Endothelial cell of umbilical vein (primary cell): Measurements from ENCODE around the gene PNLIPRP1.

Experiments used
- GATA2 ChIP-seq: IDR thresholded peaks from 2 replicates; pipeline ENCODE4 v1.7.0; 2011; ENCODE audit warnings: low read depth, mild to moderate bottlenecking, moderate library complexity, mixed read lengths, low read length; ENCODE audit not compliant: insufficient read length, insufficient read depth
- JUN ChIP-seq: IDR thresholded peaks from 2 replicates; pipeline ENCODE4 v1.6.1; 2011; ENCODE audit warnings: borderline replicate concordance, low read depth; ENCODE audit not compliant: insufficient read length, insufficient read depth
- POLR2A ChIP-seq: IDR thresholded peaks from 2 replicates; pipeline ENCODE4 v1.6.1; 2012; ENCODE audit warnings: low read depth, mild to moderate bottlenecking, control low read depth, low read length
- POLR2AphosphoS5 ChIP-seq: IDR thresholded peaks from 2 replicates; pipeline ENCODE4 v1.6.1; 2012; ENCODE audit warnings: low read depth, mild to moderate bottlenecking, control low read depth, low read length, moderate library complexity; ENCODE audit not compliant: insufficient read depth
- TF ChIP-seq, protein P1 (sequence below), 2 donors: IDR thresholded peaks; 1 replicate in 1 of 2; 2 replicates in 1 of 2; pipeline ENCODE4 v1.5.1; 2011; ENCODE audit warnings: low read length in 2 of 2, mild to moderate bottlenecking in 2 of 2, moderate library complexity in 2 of 2, control low read depth in 1 of 2, inconsistent platforms in 1 of 2, low read depth in 1 of 2; ENCODE audit not compliant: insufficient read depth in 1 of 2; ENCODE audit errors: extremely low read depth in 1 of 2

GRCh38 chr10:116554628-116555027 lies 36.1 kb upstream of the PNLIPRP1 start:
- no peak for TF ChIP-seq POLR2A
- TF ChIP-seq, protein P1, sequence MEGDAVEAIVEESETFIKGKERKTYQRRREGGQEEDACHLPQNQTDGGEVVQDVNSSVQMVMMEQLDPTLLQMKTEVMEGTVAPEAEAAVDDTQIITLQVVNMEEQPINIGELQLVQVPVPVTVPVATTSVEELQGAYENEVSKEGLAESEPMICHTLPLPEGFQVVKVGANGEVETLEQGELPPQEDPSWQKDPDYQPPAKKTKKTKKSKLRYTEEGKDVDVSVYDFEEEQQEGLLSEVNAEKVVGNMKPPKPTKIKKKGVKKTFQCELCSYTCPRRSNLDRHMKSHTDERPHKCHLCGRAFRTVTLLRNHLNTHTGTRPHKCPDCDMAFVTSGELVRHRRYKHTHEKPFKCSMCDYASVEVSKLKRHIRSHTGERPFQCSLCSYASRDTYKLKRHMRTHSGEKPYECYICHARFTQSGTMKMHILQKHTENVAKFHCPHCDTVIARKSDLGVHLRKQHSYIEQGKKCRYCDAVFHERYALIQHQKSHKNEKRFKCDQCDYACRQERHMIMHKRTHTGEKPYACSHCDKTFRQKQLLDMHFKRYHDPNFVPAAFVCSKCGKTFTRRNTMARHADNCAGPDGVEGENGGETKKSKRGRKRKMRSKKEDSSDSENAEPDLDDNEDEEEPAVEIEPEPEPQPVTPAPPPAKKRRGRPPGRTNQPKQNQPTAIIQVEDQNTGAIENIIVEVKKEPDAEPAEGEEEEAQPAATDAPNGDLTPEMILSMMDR (IDR thresholded peaks at IDR 0.05; ENCODE audit: extremely low read depth in 1 of 2, insufficient read depth in 1 of 2, low read depth in 1 of 2, low read length in 2 of 2): no peak
- TF ChIP-seq JUN: no peak
- TF ChIP-seq POLR2AphosphoS5: no peak
- TF ChIP-seq GATA2: no peak
